Lung microvascular endothelial cell (primary cell): ENCODE results near the gene ZNF33B. TPM values are rescaled to one million over a fixed set of nuclear protein-coding genes. Genes with fewer than 3 reads are reported as not detected.

ENCODE experiments used
- total RNA-seq: library from RNA; depleted of rRNA; stranded (reverse); fragments of >200 nt; gene quantifications from 2 replicates; pipeline ENCODE4 v1.2.1, GENCODE V29; 2014

Gene ZNF33B
- total RNA-seq, 1 donor from 2014 or later, result 27.0 TPM

Other genes starting within 250 kb of the ZNF33B start
- 14.2 and 20.0 TPM in 2 replicates for gene BMS1, start 144.2 kb upstream of the ZNF33B start, total RNA-seq